ENCODE data around the gene MLLT10.

GRCh38 chr10:21490711-21491105, 43.3 kb upstream of the MLLT10 start:
- TF ChIP-seq, protein P1, sequence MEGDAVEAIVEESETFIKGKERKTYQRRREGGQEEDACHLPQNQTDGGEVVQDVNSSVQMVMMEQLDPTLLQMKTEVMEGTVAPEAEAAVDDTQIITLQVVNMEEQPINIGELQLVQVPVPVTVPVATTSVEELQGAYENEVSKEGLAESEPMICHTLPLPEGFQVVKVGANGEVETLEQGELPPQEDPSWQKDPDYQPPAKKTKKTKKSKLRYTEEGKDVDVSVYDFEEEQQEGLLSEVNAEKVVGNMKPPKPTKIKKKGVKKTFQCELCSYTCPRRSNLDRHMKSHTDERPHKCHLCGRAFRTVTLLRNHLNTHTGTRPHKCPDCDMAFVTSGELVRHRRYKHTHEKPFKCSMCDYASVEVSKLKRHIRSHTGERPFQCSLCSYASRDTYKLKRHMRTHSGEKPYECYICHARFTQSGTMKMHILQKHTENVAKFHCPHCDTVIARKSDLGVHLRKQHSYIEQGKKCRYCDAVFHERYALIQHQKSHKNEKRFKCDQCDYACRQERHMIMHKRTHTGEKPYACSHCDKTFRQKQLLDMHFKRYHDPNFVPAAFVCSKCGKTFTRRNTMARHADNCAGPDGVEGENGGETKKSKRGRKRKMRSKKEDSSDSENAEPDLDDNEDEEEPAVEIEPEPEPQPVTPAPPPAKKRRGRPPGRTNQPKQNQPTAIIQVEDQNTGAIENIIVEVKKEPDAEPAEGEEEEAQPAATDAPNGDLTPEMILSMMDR (conservative IDR thresholded peaks at IDR 0.05): no peak
- TF ChIP-seq EZH2 (IDR thresholded peaks at IDR 0.05; ENCODE audit: low read depth): no peak

All from PC-9 (cell line).